Thyroid gland (tissue), 4 donors: ENCODE results near the gene TMC8.

Source experiments
- POLR2A ChIP-seq, 2 donors: fragments of 450-650 bp; IDR thresholded peaks; one replicate each; pipeline ENCODE4 v1.6.1; 2017; ENCODE audit warnings: antibody characterized with exemption in 2 of 2, mild to moderate bottlenecking in 2 of 2, moderate library complexity in 1 of 2
- TF ChIP-seq, protein P1 (sequence below), 6 experiments: fragments of 200-600 bp in 3 of 6; fragments of 450-650 bp in 3 of 6; sonication (generic) in 3 of 6; IDR thresholded peaks; one replicate each; pipeline ENCODE4 v1.5.1; 2016 to 2019; ENCODE audit warnings: antibody characterized with exemption in 6 of 6, mild to moderate bottlenecking in 2 of 6, inconsistent platforms in 1 of 6, moderate library complexity in 1 of 6

DNA sequence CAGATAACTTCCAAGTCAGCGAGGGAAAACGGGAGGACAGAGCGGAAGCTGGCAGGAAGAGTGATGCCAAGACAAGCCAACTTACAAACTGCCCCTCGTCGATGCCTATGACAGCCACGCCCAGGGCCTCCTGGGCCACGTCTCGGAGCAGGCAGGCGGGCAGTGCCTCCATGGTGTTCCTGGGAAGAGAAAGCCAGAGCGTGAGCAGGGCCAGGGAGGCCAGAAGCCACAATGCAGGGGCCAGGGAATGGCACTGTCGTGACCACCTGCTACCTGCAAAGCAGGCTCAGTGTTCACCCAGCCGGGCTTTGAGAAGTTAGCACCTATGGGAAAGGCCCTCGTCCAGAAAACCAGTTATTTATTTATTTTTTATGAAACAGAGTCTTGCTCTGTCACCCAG, 51.9 kb downstream of the TMC8 start:
- TF ChIP-seq, protein P1, sequence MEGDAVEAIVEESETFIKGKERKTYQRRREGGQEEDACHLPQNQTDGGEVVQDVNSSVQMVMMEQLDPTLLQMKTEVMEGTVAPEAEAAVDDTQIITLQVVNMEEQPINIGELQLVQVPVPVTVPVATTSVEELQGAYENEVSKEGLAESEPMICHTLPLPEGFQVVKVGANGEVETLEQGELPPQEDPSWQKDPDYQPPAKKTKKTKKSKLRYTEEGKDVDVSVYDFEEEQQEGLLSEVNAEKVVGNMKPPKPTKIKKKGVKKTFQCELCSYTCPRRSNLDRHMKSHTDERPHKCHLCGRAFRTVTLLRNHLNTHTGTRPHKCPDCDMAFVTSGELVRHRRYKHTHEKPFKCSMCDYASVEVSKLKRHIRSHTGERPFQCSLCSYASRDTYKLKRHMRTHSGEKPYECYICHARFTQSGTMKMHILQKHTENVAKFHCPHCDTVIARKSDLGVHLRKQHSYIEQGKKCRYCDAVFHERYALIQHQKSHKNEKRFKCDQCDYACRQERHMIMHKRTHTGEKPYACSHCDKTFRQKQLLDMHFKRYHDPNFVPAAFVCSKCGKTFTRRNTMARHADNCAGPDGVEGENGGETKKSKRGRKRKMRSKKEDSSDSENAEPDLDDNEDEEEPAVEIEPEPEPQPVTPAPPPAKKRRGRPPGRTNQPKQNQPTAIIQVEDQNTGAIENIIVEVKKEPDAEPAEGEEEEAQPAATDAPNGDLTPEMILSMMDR (IDR thresholded peaks at IDR 0.05) = no peak
- TF ChIP-seq POLR2A (IDR thresholded peaks at IDR 0.05) = no peak
